H9 (cell line): ENCODE results near the gene LMNTD2. TPM values are rescaled to one million over a fixed set of nuclear protein-coding genes. Genes with fewer than 3 reads are reported as not detected.

ENCODE experiments used
- DNase-seq: peaks from one replicate; pipeline ENCODE4 v3.0.0-alpha.2; 2017
- H2AFZ ChIP-seq: one replicate; pipeline ENCODE4 v1.6.1; 2013; ENCODE audit warnings: mild to moderate bottlenecking, low read length, control low read depth, moderate library complexity
- H2AK5ac ChIP-seq: 2 replicates; pipeline ENCODE4 v1.6.1; 2013; ENCODE audit warnings: low read length, control low read depth, mixed read lengths; ENCODE audit not compliant: insufficient read length
- H2BK120ac ChIP-seq: one replicate; pipeline ENCODE4 v1.6.1; 2013; ENCODE audit warnings: low read depth, mild to moderate bottlenecking, low read length, control low read depth, inconsistent platforms; ENCODE audit not compliant: poor library complexity, severe bottlenecking
- H2BK12ac ChIP-seq: 2 replicates; pipeline ENCODE4 v1.6.1; 2013; ENCODE audit warnings: low read length, control low read depth, mixed read lengths, low read depth; ENCODE audit not compliant: insufficient read length
- H2BK15ac ChIP-seq: 2 replicates; pipeline ENCODE4 v1.6.1; 2013; ENCODE audit warnings: low read depth, low read length, control low read depth
- H2BK20ac ChIP-seq: one replicate; pipeline ENCODE4 v1.6.1; 2013; ENCODE audit warnings: low read depth, mild to moderate bottlenecking, low read length, control low read depth, inconsistent platforms; ENCODE audit not compliant: poor library complexity, severe bottlenecking
- H2BK5ac ChIP-seq: 2 replicates; pipeline ENCODE4 v1.6.1; 2013; ENCODE audit warnings: low read length, control low read depth, mixed read lengths; ENCODE audit not compliant: insufficient read length
- H3K14ac ChIP-seq: 2 replicates; pipeline ENCODE4 v1.6.1; 2013; ENCODE audit warnings: low read length, control low read depth; ENCODE audit not compliant: insufficient read depth
- H3K18ac ChIP-seq: 2 replicates; pipeline ENCODE4 v1.6.1; 2013; ENCODE audit warnings: low read depth, mild to moderate bottlenecking, mixed read lengths, low read length, control low read depth; ENCODE audit not compliant: insufficient read length
- H3K23ac ChIP-seq: 2 replicates; pipeline ENCODE4 v1.6.1; 2013; ENCODE audit warnings: low read length, control low read depth, mixed read lengths, low read depth; ENCODE audit not compliant: insufficient read length
- H3K23me2 ChIP-seq: 2 replicates; pipeline ENCODE4 v1.6.1; 2013; ENCODE audit warnings: low read depth, mild to moderate bottlenecking, mixed read lengths, low read length, control low read depth; ENCODE audit not compliant: insufficient read length, poor library complexity, severe bottlenecking
- H3K27ac ChIP-seq: 2 replicates; pipeline ENCODE4 v1.5.1; 2013; ENCODE audit warnings: low read length, control low read depth, mixed read lengths, low read depth; ENCODE audit not compliant: insufficient read length
- H3K27me3 ChIP-seq: 2 replicates; pipeline ENCODE4 v1.6.1; 2013; ENCODE audit warnings: low read length, control low read depth, inconsistent platforms; ENCODE audit not compliant: insufficient read depth
- H3K4ac ChIP-seq: 2 replicates; pipeline ENCODE4 v1.6.1; 2013; ENCODE audit warnings: low read depth, mild to moderate bottlenecking, control low read depth, inconsistent platforms, low read length, moderate library complexity
- H3K4me1 ChIP-seq: 2 replicates; pipeline ENCODE4 v1.6.1; 2013; ENCODE audit warnings: low read length, control low read depth, inconsistent platforms; ENCODE audit not compliant: insufficient read depth
- H3K4me2 ChIP-seq: 2 replicates; pipeline ENCODE4 v1.6.1; 2013; ENCODE audit warnings: low read length, control low read depth, mixed read lengths; ENCODE audit not compliant: insufficient read length, insufficient read depth
- H3K56ac ChIP-seq: 2 replicates; pipeline ENCODE4 v1.6.1; 2013; ENCODE audit warnings: low read depth, mild to moderate bottlenecking, mixed read lengths, low read length, control low read depth; ENCODE audit not compliant: insufficient read length
- H3K79me1 ChIP-seq: 2 replicates; pipeline ENCODE4 v1.6.1; 2013; ENCODE audit warnings: low read depth, mild to moderate bottlenecking, moderate library complexity, low read length, control low read depth, inconsistent platforms; ENCODE audit not compliant: insufficient read depth, poor library complexity, severe bottlenecking
- H3K79me2 ChIP-seq: 2 replicates; pipeline ENCODE4 v1.6.1; 2013; ENCODE audit warnings: low read length, control low read depth, inconsistent platforms; ENCODE audit not compliant: insufficient read depth
- H3K9ac ChIP-seq: 2 replicates; pipeline ENCODE4 v1.6.1; 2013; ENCODE audit warnings: low read length, control low read depth, mixed read lengths; ENCODE audit not compliant: insufficient read length; ENCODE audit errors: extremely low read depth
- H3K9me3 ChIP-seq: one replicate; pipeline ENCODE4 v1.6.1; 2013; ENCODE audit warnings: low read depth, low read length, inconsistent platforms; ENCODE audit not compliant: control insufficient read depth
- H3T11ph ChIP-seq: one replicate; pipeline ENCODE4 v1.6.1; 2013; ENCODE audit warnings: mild to moderate bottlenecking, low read length, control low read depth, inconsistent platforms
- H4K20me1 ChIP-seq: one replicate; pipeline ENCODE4 v1.6.1; 2013; ENCODE audit not compliant: control insufficient read depth, insufficient read length, insufficient read depth
- H4K5ac ChIP-seq: 2 replicates; pipeline ENCODE4 v1.6.1; 2013; ENCODE audit warnings: low read depth, mild to moderate bottlenecking, mixed read lengths, low read length, control low read depth; ENCODE audit not compliant: insufficient read length
- H4K8ac ChIP-seq: replicated peaks from 2 replicates; pipeline ENCODE4 v1.6.1; 2013; ENCODE audit warnings: low read length, control low read depth, mixed read lengths, low read depth; ENCODE audit not compliant: insufficient read length
- H4K91ac ChIP-seq: 2 replicates; pipeline ENCODE4 v1.6.1; 2013; ENCODE audit warnings: low read depth, mild to moderate bottlenecking, moderate library complexity, mixed read lengths, low read length, control low read depth; ENCODE audit not compliant: insufficient read length
- H3K27ac Mint-ChIP-seq, 3 experiments: 2 replicates in 2 of 3; 3 replicates in 1 of 3; pipeline ENCODE4 v1.8.0; 2020 to 2021; ENCODE audit warnings: mixed read lengths in 3 of 3, mild to moderate bottlenecking in 1 of 3, moderate library complexity in 1 of 3
- H3K27me3 Mint-ChIP-seq: 2 replicates; pipeline ENCODE4 v1.8.0; 2021; ENCODE audit warnings: low read depth, mild to moderate bottlenecking, moderate library complexity, mixed read lengths
- H3K36me3 Mint-ChIP-seq, 3 experiments: 2 replicates in 2 of 3; 3 replicates in 1 of 3; pipeline ENCODE4 v1.8.0; 2020 to 2021; ENCODE audit warnings: low read depth in 3 of 3, mixed read lengths in 3 of 3; ENCODE audit not compliant: insufficient read depth in 1 of 3
- H3K4me1 Mint-ChIP-seq, 2 experiments: 2 replicates each; pipeline ENCODE4 v1.8.0; 2020; ENCODE audit warnings: mixed read lengths in 2 of 2
- H3K4me3 Mint-ChIP-seq, 2 experiments: 2 replicates in 1 of 2; 3 replicates in 1 of 2; pipeline ENCODE4 v1.8.0; 2020 to 2021; ENCODE audit warnings: mild to moderate bottlenecking in 2 of 2, mixed read lengths in 2 of 2, moderate library complexity in 1 of 2
- H3K9me3 Mint-ChIP-seq, 2 experiments: 2 replicates in 1 of 2; 3 replicates in 1 of 2; pipeline ENCODE4 v1.8.0; 2020; ENCODE audit warnings: mild to moderate bottlenecking in 2 of 2, mixed read lengths in 2 of 2, moderate library complexity in 1 of 2
- WGBS: extraction: QIAGEN DNeasy Blood & Tissue Kit; methylation state at CpG from one replicate; pipeline ENCODE4 v1.1.7; 2013; ENCODE audit warnings: missing lambda C conversion rate, low lambda C conversion rate, mixed read lengths; ENCODE audit not compliant: insufficient read length; ENCODE audit errors: extremely low coverage; 5-methylcytosine and 5-hydroxymethylcytosine counted together
- total RNA-seq: library from RNA; stranded (reverse); gene quantifications from 2 replicates; pipeline ENCODE4 v1.2.1, GENCODE V29; 2021
- TF ChIP-seq, protein P1 (sequence below): fragments of 200-600 bp; sonication (generic); conservative IDR thresholded peaks from 3 replicates; pipeline ENCODE4 v1.8.0; 2021; ENCODE audit warnings: antibody characterized with exemption, mild to moderate bottlenecking

LMNTD2 gene
- total RNA-seq, 1 experiment from 2014 or later = 4.7 TPM

DNA sequence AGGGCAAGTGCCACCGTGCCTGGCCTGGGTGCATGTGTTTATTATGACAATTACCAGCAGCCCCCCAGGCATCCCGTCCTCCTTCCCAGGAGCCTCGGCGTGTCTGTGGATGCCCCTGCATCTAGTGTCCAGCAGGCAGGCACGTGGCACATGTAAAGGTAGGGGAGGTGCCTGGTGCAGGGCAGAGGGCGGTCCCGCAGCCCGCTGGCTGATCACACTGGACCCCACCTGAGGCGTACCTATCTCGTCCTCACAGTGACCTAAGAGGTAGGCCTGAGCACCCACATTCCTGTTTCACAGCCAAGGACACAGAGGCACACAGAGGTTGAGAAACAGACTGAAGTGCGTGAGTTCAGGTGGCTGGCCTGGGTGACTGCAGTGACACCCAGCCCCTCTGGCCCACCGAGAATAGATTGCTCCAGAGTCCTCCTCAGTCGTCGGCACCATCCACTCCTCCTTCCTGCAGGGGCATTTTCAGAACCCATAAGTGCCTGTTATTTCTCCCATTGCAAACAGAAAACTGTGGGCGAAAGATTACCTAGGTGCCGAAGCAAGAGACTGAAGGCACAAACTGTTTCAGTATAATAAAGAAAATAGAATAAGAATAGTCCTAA is 12.7 kb upstream of the LMNTD2 start:
- Mint-ChIP-seq H3K4me1 (peaks cover 33 to 39% of the 10 kb centered on the region in 2 experiments), H3K4me3 (no peak overlapping the region; a peak in 1 of 5 replicates), H3K36me3 (peaks cover 0 to 9% (median 0%) of the 10 kb centered on the region in 3 experiments; a peak in 4 of 7 replicates), H3K9me3 (0 out of 5 replicates have a peak, but pooled peaks cover 0 to 2% of the 10 kb centered on the region in 2 experiments), H3K27me3 (peaks cover 15% of the 10 kb centered on the region), H3K27ac (no peak overlapping the region)
- H4K91ac ChIP-seq = no peak overlapping the region
- H3K4me2 ChIP-seq = no peak overlapping the region
- no peak overlapping the region for H3K27ac ChIP-seq
- H3K79me1 ChIP-seq = peaks cover 9% of the 10 kb centered on the region
- H3T11ph ChIP-seq = no peak overlapping the region
- H2BK20ac ChIP-seq = no peak overlapping the region
- no peaks in the 10 kb centered on the region for H4K20me1 ChIP-seq
- H2BK120ac ChIP-seq = no peak overlapping the region
- H3K9ac ChIP-seq = no peak overlapping the region
- no peak overlapping the region for H3K14ac ChIP-seq
- no peaks in the 10 kb centered on the region for H3K4me1 ChIP-seq
- H2BK5ac ChIP-seq = no peak overlapping the region
- H3K4ac ChIP-seq = no peak overlapping the region
- no CpG with 5 or more reads among the region's 16 CpGs for WGBS
- H2AFZ ChIP-seq = no peak overlapping the region
- H3K56ac ChIP-seq = no peak overlapping the region
- H3K18ac ChIP-seq = no peak overlapping the region
- H2BK12ac ChIP-seq = no peak overlapping the region
- H3K27me3 ChIP-seq = no peaks in the 10 kb centered on the region; the same call in 1 of the 2 replicates
- H4K8ac ChIP-seq = no peak overlapping the region
- H3K79me2 ChIP-seq = peaks cover 15% of the 10 kb centered on the region; the same call in 1 of the 2 replicates
- no peaks in the 10 kb centered on the region for H3K9me3 ChIP-seq
- H3K23me2 ChIP-seq = peaks cover 16% of the 10 kb centered on the region
- no peak overlapping the region for H4K5ac ChIP-seq
- H2AK5ac ChIP-seq = no peak overlapping the region
- H3K23ac ChIP-seq = no peak overlapping the region
- no peak overlapping the region for H2BK15ac ChIP-seq
- DNase-seq = no peak
- TF ChIP-seq, protein P1, sequence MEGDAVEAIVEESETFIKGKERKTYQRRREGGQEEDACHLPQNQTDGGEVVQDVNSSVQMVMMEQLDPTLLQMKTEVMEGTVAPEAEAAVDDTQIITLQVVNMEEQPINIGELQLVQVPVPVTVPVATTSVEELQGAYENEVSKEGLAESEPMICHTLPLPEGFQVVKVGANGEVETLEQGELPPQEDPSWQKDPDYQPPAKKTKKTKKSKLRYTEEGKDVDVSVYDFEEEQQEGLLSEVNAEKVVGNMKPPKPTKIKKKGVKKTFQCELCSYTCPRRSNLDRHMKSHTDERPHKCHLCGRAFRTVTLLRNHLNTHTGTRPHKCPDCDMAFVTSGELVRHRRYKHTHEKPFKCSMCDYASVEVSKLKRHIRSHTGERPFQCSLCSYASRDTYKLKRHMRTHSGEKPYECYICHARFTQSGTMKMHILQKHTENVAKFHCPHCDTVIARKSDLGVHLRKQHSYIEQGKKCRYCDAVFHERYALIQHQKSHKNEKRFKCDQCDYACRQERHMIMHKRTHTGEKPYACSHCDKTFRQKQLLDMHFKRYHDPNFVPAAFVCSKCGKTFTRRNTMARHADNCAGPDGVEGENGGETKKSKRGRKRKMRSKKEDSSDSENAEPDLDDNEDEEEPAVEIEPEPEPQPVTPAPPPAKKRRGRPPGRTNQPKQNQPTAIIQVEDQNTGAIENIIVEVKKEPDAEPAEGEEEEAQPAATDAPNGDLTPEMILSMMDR = no peak
